ENCODE data around the gene SDHAF4.
"Not testable (repeated sequence)": the region's sequence is repeated elsewhere in the genome, so short reads cannot be mapped to it uniquely, and the experiment has no call there.

The SDHAF4 gene

DNA sequence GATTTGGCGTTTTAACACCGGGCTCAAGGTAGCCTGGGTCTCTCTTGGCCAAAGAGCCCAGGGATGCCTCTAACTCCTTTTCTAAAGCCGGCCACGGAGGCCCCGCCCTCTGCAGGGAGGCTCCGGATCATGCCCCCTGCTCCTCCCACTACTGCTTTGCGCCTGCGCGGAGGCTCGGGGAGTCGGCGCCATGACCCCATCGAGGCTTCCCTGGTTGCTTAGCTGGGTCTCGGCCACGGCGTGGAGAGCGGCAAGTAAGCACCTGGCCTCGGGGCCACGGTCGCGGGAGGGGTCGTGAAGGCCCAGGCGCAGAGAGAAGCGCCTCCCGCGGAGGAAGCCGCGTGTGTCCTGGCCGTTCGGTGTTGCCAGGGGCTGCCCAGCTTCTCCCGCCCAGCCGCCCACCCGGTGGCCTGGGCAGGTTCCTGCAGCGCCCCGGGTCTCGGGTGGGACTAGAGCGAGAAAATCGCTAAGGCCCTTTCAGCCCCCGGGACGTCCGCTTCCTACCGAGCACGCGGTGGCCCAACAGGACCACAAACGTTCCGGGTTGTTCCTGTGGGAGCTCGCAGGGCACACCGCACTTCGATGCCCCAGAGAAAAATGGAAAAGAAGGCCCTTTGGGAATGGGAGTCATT lies at the start of gene SDHAF4:
SDHAF4 (plus strand) TSS at position 180 of the 632 bp plus-strand sequence; CDS start at position 191, 11 bp downstream.
- DNase-seq (ENCODE audit: low read depth, low spot score): peak; percentile 71

DNA sequence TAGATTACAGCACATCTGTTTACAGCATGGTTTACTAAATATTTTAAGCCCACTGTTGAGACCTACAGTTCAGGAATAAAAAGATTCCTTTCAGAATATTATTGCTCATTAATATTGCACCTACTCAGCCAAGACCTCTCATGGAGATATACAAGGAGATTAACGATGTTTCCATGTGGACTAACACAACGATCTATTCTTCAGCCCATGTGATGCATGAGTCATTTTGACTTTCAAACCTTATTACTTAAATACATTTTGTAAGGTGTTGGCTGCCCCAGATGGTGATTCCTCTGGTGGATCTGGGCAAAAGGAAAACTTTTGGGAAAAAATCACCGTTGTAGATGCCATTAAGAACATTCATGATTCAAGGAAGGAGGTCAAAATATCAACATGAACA lies 48.0 kb upstream of the SDHAF4 start:
- DNase-seq (ENCODE audit: low read depth, low spot score): no peak

DNA sequence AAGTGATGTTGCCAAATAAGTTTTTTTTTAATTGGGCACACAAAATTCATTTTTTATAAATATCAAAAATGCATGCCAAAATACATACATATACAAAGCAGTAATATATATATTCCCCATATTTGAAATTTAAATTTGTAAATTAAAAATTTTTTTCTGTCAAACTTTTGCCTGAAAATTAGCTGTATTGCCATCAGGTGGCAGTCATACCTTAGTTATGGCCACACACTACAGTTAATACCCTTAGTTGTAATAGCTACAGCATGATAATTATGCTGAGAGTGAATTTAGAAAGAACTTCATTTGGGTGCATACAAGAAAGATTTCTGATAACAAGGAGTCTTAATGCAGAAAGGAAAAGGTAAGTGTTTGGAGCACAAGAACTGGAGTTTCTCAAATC lies 46.2 kb upstream of the SDHAF4 start:
- no peak for DNase-seq (ENCODE audit: low read depth, low spot score)

DNA sequence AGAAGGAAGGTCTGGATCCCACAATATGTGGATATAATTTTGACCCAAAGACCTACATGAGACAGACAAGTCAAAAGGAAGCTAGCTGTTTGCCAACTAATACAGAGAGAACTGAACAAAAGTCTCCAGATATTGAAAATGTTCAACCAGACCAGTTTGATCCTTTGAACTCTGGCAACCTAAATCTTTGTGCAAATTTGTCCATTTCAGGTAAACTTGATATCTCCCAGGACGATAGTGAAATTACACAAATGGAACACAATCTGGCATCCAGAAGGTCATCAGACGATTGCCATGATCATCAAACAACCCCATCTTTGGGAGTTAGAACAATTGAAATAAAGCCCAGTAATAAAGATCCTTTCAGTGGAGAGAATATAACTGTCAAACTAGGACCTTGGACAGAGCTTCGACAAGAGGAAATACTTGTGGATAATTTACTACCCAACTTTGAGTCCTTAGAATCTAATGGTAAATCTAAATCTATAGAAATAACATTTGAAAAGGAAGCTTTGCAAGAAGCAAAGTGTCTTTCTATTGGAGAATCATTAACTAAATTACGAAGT lies 41.9 kb upstream of the SDHAF4 start:
- no peak for DNase-seq (ENCODE audit: low read depth, low spot score)

DNA sequence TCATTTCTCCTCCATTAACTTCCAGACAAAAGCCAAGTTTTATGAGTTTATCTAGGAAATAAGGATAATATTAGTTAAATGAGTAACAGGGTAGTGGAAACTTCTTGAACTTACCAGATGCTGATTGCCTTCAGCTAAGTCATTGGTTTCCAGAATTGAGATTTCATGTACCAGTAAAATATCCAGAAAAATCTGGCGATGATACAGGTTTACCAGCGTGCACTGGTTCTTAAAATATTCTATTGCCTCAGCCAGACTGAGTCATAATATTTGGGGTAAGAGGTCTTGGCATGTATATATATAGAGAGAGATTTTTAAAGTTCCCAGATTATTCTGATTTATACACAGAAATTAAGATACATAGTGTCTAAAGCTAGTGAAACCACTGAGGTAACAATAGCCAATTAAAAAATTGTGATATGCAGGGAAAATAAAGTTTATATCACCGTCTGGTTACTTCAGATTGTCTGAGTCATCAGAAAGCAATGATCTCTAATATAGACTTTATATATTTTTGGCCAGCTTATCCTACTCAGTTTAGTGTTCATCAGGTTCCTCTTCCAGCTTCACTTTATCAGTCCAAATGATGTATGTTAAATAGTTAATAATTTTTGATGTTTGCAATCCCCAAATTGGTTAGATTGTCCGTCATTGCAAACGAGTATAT lies 39.5 kb upstream of the SDHAF4 start:
- no peak for DNase-seq (ENCODE audit: low read depth, low spot score)

DNA sequence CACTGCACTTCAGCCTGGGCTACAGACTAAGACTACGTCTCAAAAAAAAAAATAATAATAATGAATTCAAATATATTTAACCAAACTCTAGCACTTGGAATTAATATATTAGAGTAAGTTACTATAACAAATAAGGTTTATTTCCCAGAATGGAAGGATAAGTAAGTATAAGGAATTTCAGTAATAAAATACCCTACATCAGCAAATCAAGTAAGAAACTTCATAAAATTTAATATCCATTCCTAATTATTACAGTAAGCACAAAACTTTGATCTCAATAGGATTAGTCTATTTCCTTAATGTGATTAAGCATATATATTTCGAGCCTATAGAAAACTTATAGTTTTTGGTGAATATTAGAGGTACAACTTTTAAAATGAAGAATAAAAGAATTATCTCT lies 36.7 kb upstream of the SDHAF4 start:
- DNase-seq (ENCODE audit: low read depth, low spot score): no peak

DNA sequence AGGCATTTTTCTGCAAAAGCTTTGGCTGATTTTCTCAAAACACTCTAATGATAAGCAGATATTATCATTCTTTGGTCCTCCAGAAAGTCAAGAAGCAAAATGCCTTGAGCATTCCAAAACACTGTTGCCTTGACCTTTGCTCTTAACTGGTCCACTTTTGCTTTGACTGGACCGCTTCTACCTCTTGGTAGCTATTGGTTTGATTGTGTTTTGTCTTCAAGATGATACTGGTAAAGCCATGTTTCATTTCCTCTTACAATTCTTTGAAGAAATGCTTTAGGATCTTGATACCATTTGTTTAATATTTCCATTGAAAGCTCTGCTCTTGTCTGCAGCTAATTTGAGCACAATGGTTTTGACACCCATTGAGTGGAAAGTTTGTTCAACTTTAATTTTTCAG lies 35.6 kb upstream of the SDHAF4 start:
- no peak for DNase-seq (ENCODE audit: low read depth, low spot score)

DNA sequence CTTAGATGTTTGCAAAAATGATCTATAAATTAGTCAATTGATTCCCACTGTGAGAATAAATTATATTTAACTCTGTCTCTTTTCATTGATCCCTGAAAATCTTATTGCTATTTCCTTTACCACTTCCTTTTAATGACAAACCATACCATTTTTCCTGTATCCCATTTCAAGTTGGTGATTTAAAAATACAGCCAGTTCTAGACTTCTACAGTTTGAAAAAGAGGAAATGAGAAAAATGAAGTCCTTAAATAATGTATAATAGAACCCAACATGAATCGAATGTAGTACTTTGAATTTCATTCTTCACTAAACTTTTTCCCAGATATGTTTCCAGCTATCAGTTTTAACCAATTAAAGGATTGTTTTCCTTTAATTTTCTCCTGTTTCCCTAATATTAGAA lies 29.5 kb upstream of the SDHAF4 start:
- DNase-seq (ENCODE audit: low read depth, low spot score): no peak

DNA sequence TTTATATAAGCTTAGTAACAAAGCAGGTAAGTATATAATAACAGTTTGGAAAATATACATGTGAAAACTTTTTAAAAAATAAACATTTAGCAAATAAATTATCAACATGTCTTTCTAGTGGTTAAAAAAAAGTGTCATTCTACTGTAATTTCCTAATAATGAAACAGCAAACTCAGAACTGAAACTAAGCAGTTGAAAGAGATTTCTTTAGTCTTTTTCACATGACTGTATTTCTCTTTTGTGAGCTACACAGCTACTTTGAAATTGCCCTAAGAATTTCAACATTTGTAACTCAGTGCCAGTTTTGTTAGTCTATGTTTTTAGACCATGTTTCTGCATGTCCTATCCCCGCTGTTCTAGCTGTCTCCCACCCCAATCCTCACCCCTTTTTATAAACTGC lies 28.4 kb upstream of the SDHAF4 start:
- DNase-seq (ENCODE audit: low read depth, low spot score): no peak

DNA sequence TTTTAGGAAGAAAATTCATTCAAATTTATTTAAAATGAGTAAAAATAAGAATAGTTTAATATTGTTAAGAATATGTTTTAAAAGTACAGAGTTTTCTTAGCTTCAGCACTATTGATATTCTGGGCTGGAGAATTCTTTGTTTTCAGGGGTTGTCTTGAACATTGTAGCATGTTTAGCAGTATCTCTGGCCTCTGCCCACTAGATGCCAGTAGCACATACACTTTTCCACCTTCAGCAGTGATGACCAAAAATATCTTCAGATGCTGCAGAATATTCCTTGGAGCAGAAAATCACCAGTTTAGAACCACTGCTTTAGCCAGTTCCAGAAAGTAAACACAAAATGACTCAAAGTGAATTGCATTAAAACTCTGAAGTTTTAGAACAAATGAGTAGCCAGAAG lies 19.4 kb upstream of the SDHAF4 start:
- DNase-seq (ENCODE audit: low read depth, low spot score): no peak

DNA sequence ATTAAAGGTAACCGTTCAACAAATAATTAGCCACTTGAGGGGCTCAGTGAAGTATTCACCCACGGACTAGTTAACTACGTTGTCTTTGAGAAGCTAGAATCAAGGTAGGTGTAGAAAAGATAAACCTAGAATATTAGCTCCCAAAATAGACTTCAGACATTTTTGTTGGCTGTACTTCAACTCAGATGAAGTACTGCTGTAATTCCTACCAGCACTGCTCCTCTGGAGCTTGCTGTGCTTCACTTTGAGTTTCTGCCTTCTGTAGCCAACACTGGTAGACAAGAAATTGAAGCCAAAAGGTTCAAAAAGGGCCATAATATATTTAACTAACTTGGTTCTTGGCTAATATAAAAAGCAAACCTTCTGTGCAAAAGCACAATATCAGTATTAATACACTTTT lies 18.8 kb upstream of the SDHAF4 start:
- DNase-seq (ENCODE audit: low read depth, low spot score): no peak

DNA sequence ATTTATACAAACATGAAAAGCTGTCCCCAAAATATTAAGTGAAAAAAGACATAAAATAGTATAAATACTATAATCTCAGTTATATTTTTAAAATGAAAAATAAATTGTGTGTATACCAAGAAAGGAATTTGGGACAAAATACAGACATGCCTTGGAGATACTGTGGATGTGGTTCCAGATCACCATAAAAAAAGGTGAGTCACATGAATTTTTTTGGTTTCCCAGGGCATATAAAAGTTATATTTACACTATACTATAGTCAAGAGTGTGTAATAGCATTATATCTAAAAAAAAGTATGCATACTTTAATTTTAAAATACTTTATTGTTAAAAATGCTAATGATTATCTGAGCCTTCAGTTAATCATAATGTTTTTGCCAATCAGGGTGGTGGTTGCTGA lies 17.4 kb upstream of the SDHAF4 start:
- no peak for DNase-seq (ENCODE audit: low read depth, low spot score)

DNA sequence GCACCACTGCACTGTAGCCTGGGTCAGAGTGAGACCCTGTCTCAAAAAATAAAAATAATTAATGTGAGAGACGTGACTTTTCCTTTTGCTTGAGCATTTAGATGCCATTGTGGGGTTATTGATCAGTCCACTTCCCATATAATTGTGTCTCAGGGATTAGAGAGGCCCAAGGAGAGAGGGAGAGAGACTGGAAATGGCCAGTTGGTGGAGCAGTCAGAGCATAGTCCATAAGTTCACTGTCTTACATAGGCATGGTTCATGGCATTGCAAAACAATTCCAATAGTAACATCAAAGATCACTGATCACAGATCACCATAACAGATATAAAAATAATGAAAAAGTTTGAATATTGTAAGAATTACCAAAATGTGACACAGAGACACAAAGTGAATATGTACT lies 15.2 kb upstream of the SDHAF4 start:
- DNase-seq (ENCODE audit: low read depth, low spot score): no peak

DNA sequence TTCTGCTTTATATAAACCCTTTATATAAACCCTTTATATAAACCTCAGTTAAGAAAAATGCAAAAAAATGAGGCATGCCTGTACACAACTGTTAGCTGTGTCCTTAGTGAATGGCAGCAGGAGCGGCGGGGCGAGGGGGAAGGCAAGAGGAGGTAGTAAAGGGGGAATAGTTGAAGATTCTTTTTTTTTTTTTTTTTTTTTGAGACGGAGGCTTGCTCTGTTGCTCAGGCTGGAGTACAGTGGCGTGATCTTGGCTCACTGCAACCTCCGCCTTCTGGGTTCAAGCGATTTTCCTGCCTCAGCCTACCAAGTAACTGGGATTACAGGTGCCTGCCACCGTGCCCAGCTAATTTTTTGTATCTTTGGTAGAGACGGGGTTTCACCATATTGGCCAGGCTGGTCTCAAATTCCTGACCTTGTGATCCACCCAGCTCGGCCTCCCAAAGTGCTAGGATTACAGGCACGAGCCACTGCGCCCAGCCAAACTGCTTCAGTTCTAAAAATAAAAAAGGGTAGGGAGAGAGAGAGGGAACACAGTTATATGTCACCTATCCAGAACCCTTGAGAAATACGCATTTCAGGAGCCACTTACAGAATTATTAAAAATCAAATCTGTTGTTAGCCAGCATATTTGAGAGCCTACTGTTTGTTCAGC lies 14.3 kb upstream of the SDHAF4 start:
- DNase-seq (ENCODE audit: low read depth, low spot score): not testable (repeated sequence)

DNA sequence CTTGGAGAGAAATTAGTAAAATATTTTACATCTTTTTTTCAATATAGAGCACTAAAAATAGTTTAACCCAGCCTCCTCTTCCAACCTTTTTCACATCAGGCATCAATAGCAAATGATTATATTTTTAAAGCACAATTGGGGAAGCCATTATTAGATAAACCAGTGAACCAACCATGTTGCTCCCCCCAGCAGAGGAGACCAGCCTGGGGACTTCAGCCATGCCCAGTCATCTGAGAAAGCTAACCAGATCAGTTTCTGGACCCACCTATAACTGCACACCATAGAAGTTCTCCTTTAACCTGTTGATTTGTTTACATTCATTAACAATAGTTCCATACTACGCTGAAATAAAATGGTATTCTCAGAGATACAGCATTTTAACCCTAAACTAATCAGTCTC lies 13.8 kb upstream of the SDHAF4 start:
- DNase-seq (ENCODE audit: low read depth, low spot score): no peak

DNA sequence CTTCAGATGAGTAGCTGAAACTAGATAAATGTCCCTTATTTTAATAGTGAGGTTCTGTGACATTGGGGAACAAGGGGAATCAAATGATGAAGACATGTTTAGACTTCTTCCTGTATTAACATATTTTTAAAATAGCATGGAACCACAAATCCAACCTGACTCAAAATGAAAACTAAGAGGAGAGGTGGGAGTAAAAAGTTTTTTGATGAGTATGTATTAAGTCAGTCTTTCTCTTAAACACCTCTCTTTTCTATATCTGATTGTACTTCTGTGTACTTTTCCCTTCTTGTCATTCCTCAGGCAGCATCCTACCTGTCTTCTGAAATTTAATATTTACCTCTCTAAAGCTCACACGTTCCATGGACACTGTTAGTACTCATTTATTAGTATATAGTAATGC lies 8.7 kb upstream of the SDHAF4 start:
- DNase-seq (ENCODE audit: low read depth, low spot score): no peak

DNA sequence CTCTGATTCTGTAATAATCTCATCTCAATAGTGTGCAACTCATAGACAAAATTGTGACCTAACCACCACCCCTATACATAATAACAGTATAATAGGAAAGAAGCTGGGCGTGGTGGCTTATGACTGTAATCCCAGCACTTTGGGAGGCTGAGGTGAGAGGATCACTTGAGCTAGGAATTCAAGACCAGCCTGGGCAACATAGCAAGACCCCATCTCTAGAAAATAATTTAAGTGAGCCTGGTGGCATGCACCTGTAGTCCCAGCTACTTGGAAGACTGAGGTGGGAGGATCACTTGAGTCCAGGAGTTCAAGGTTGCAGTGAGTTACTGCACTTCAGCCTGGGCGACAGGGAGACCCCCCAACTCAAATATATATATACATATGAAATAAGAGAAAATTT lies 4.3 kb upstream of the SDHAF4 start:
- not testable (repeated sequence) for DNase-seq (ENCODE audit: low read depth, low spot score)

DNA sequence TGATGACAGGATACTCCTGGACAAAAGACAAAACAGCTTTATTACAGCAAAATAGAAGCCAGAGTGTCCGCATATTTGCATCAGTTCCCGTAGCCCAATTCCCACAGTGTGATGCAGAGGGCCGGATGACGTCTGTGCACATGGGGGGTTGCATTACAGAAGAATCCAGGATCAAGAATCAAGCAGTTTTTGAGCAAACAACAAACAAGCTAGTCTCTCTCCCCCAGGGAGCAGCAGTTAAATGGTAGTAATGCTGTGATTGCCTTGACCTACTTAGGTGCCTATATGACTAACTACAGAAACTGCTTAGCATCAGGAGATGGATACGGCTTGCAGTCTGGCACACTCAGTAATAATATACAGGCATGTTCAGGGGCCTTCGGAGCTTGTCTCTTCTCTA lies 3.2 kb upstream of the SDHAF4 start:
- DNase-seq (ENCODE audit: low read depth, low spot score): no peak

DNA sequence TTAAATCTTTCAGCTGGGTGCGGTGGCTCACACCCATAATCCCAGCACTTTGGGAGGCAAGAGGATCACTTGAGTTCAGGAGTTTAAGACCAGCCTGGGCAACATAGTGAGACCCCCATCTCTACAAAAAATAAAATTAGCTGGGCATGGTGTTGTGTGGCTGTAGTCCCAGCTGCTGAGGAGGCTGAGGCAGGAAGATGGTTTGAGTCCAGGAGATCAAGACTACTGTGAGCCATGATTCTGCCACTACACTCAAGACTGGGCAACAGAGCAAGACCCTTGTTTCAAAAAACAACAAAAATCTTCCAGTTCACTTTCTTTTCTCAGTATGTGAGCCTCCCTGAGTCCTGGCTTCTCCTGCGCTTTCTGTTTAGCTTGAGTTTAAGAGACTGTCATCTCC lies 7.9 kb downstream of the SDHAF4 start:
- no peak for DNase-seq (ENCODE audit: low read depth, low spot score)

DNA sequence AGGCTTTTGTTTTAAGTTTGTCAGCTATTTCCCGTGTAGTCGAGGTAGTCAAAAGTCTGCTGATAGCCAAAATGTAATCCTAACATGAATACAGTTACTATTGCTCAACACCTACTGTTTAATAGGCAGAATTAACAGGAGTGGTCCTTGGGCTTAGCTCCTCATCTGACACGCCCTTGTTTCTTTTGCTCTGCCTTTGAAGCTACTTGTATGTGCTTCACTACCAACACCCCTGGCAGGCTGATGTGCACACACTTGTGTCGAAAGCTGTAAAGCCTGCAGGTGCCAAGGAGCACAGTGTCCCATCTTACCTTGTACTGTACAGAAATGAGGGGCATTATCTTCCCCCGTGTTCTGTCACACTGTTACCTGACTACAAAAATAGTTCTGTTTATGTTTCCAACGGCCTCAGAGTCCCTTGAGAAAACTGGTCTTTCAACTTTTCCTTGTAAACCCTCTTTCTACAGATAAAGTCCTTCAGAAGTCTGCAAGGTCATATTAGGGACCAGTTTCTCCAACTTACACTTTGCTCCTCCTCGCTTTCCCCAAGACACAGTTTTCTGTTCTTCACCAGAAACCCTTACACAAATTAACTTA lies 9.3 kb downstream of the SDHAF4 start:
- DNase-seq (ENCODE audit: low read depth, low spot score): no peak

DNA sequence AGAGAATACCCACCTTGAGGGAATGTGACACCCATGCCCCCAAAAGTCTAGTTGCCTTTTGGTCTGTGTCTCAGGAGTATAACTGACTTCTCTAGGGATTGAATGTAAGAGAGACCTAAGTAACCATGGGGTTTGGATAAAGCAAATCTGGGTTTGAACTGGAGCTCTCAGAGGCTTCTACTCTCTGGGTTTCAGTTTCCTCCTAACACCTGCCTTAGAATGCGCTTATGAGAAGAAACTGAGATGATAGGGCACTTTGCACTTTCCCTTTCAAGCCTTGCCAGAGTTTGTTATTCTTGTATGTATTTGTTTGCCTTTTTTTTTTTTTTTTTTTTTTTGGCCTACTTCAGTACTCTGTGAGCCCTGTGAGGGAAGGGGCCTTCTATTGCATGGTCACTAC lies 19.4 kb downstream of the SDHAF4 start:
- DNase-seq (ENCODE audit: low read depth, low spot score): no peak

DNA sequence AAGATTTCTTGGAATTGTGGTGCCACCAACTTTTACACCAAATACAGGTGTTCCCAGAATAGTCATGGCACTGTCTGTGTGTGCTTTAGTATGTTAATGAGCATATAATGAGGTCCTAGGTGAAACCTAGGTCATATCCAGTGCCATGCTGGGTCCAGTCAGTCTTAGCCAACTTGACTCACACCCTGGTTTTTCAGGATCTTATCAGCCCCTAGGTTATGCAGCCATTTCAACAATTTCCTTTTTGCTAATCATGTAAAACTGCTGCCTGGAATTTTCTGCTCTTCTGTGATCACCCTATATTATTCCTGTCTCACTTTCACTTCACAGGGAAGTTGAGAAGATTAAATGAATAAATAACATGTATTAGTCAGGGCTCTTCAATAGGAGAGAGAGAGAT lies 23.7 kb downstream of the SDHAF4 start:
- no peak for DNase-seq (ENCODE audit: low read depth, low spot score)

Measured in iPS DF 19.7 (cell line).